Trophoblast cell (in vitro differentiated cells and primary cell): Measurements from ENCODE around the gene FNDC3B.

ENCODE experiments used
- DNase-seq, 2 donors: peaks; one replicate each; pipeline ENCODE4 v3.0.0-alpha.2; 2016
- H2AFZ ChIP-seq: 2 replicates; pipeline ENCODE4 v1.6.1; 2013; ENCODE audit warnings: low read length, moderate library complexity, mild to moderate bottlenecking; ENCODE audit not compliant: insufficient read depth, poor library complexity
- H2AK5ac ChIP-seq: 2 replicates; pipeline ENCODE4 v1.6.1; 2013; ENCODE audit warnings: mild to moderate bottlenecking, low read length
- H2BK120ac ChIP-seq: 2 replicates; pipeline ENCODE4 v1.6.1; 2013; ENCODE audit warnings: low read length, mild to moderate bottlenecking, moderate library complexity; ENCODE audit not compliant: insufficient read depth, poor library complexity
- H2BK12ac ChIP-seq: 2 replicates; pipeline ENCODE4 v1.6.1; 2013; ENCODE audit warnings: mild to moderate bottlenecking, low read length, moderate library complexity
- H2BK5ac ChIP-seq: 2 replicates; pipeline ENCODE4 v1.6.1; 2013; ENCODE audit warnings: low read length, low read depth, moderate library complexity, mild to moderate bottlenecking; ENCODE audit not compliant: poor library complexity
- H3K14ac ChIP-seq: 2 replicates; pipeline ENCODE4 v1.6.1; 2013; ENCODE audit warnings: mild to moderate bottlenecking, low read length
- H3K18ac ChIP-seq: 2 replicates; pipeline ENCODE4 v1.6.1; 2013; ENCODE audit warnings: mild to moderate bottlenecking, low read length
- H3K23ac ChIP-seq: 2 replicates; pipeline ENCODE4 v1.6.1; 2013; ENCODE audit warnings: low read length
- H3K27ac ChIP-seq: 2 replicates; pipeline ENCODE4 v1.5.1; 2013; ENCODE audit warnings: low read depth, mild to moderate bottlenecking, inconsistent platforms, low read length, moderate library complexity
- H3K27me3 ChIP-seq: 2 replicates; pipeline ENCODE4 v1.6.1; 2013; ENCODE audit warnings: inconsistent platforms, mild to moderate bottlenecking, low read length, moderate library complexity; ENCODE audit not compliant: insufficient read depth
- H3K36me3 ChIP-seq, 2 experiments: 1 replicate in 1 of 2; 2 replicates in 1 of 2; pipeline ENCODE4 v1.6.1; 2013; ENCODE audit warnings: low read length in 2 of 2, mild to moderate bottlenecking in 2 of 2, moderate library complexity in 1 of 2; ENCODE audit not compliant: insufficient read depth in 2 of 2, control insufficient read depth in 1 of 2
- H3K4ac ChIP-seq: 2 replicates; pipeline ENCODE4 v1.6.1; 2013; ENCODE audit warnings: low read depth, mild to moderate bottlenecking, low read length, moderate library complexity
- H3K4me1 ChIP-seq, 2 experiments: 1 replicate in 1 of 2; 2 replicates in 1 of 2; pipeline ENCODE4 v1.6.1; 2013; ENCODE audit warnings: low read length in 2 of 2, mild to moderate bottlenecking in 2 of 2, moderate library complexity in 1 of 2; ENCODE audit not compliant: insufficient read depth in 2 of 2, control insufficient read depth in 1 of 2
- H3K4me2 ChIP-seq: 2 replicates; pipeline ENCODE4 v1.6.1; 2013; ENCODE audit warnings: inconsistent platforms, mild to moderate bottlenecking, low read length, moderate library complexity
- H3K4me3 ChIP-seq: 2 replicates; pipeline ENCODE4 v1.5.1; 2013; ENCODE audit warnings: mild to moderate bottlenecking, low read depth, low read length, inconsistent platforms
- H3K79me1 ChIP-seq: one replicate; pipeline ENCODE4 v1.6.1; 2013; ENCODE audit warnings: low read length
- H3K79me2 ChIP-seq: 2 replicates; pipeline ENCODE4 v1.6.1; 2013; ENCODE audit warnings: low read length, mild to moderate bottlenecking; ENCODE audit not compliant: control insufficient read depth, insufficient read depth, poor library complexity
- H3K9ac ChIP-seq: 2 replicates; pipeline ENCODE4 v1.6.1; 2013; ENCODE audit warnings: mild to moderate bottlenecking, low read length
- H3K9me3 ChIP-seq: 2 replicates; pipeline ENCODE4 v1.6.1; 2013; ENCODE audit warnings: low read depth, mild to moderate bottlenecking, control low read depth, inconsistent platforms, low read length; ENCODE audit not compliant: insufficient read depth
- H4K12ac ChIP-seq: 2 replicates; pipeline ENCODE4 v1.6.1; 2013; ENCODE audit warnings: low read depth, mild to moderate bottlenecking, low read length, moderate library complexity
- H4K8ac ChIP-seq: 2 replicates; pipeline ENCODE4 v1.6.1; 2013; ENCODE audit warnings: low read depth, mild to moderate bottlenecking, low read length, moderate library complexity
- H4K91ac ChIP-seq: one replicate; pipeline ENCODE4 v1.6.1; 2013; ENCODE audit warnings: low read depth, mild to moderate bottlenecking, low read length, moderate library complexity
- WGBS: extraction: QIAGEN DNeasy Blood & Tissue Kit; methylation state at CpG from one replicate; pipeline ENCODE4 v1.1.7; 2013; ENCODE audit warnings: missing lambda C conversion rate; ENCODE audit not compliant: insufficient read length, insufficient coverage; ENCODE audit errors: extremely low coverage; 5-methylcytosine and 5-hydroxymethylcytosine counted together

FNDC3B gene

DNA sequence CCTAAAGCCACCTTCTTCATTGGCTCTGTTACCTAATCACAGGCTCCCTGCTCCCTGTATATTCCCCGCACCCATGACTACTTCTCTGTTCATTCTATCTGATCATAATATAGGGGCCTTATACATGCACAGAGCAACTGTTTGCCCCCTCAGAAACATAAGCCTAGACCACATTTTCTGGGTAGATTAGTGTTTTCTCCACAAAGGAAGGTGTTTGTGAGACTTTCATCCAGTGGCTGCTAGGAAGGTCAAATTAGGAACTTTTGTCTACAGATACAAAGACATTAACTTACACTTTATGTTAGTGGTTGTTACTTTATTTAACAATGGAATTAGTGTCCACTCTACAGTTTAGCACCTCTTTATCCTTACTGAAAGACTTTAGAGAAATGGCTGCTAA is 234.0 kb downstream of the FNDC3B start:
- no peaks in the 10 kb centered on the region for H3K27me3 ChIP-seq
- no peaks in the 10 kb centered on the region for H3K79me1 ChIP-seq
- H2BK5ac ChIP-seq, result no peak overlapping the region
- no peaks in the 10 kb centered on the region for H3K9me3 ChIP-seq
- no peak overlapping the region for H2BK12ac ChIP-seq
- no peak overlapping the region for H4K8ac ChIP-seq
- no CpG with 5 or more reads among the region's 1 CpG for WGBS
- H3K4me1 ChIP-seq, result no peaks in the 10 kb centered on the region
- H3K36me3 ChIP-seq, result peaks cover 7% of the 10 kb centered on the region in 2 experiments
- H3K27ac ChIP-seq, result no peak overlapping the region
- H2AFZ ChIP-seq, result no peak overlapping the region
- H3K4ac ChIP-seq, result no peak overlapping the region
- H3K9ac ChIP-seq, result no peak overlapping the region
- no peak overlapping the region for H3K4me2 ChIP-seq
- no peak overlapping the region for H3K14ac ChIP-seq
- no peak overlapping the region for H3K18ac ChIP-seq
- no peak overlapping the region for H4K91ac ChIP-seq
- no peak overlapping the region for H2BK120ac ChIP-seq
- H3K4me3 ChIP-seq, result no peak overlapping the region
- H3K23ac ChIP-seq, result no peak overlapping the region
- no peaks in the 10 kb centered on the region for H3K79me2 ChIP-seq
- no peak for DNase-seq
- no peak overlapping the region for H2AK5ac ChIP-seq
- H4K12ac ChIP-seq, result no peak overlapping the region

DNA sequence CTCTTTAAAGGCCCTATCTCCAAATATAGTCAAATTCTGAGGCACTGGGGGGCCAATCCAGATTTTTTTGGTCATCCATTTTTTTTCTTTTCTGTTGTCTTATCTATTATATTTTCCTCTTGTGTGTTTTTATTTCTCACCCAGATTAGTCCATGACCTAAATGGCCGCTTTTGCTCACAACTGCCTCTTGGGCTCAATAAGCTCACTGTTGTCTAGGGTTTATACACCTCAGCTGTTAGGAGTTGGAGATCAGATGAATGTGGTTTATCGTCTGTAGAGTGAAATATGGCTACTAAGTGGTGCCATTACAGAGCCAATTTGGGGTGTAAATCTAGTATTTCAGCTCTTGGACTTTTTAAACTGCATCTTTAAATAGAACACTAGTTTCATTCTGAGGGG is 235.5 kb downstream of the FNDC3B start:
- H3K79me2 ChIP-seq, result peaks cover 2% of the 10 kb centered on the region
- no peak overlapping the region for H3K4me2 ChIP-seq
- no peak overlapping the region for H4K8ac ChIP-seq
- no peak overlapping the region for H3K23ac ChIP-seq
- H3K18ac ChIP-seq, result no peak overlapping the region
- H3K9me3 ChIP-seq, result no peaks in the 10 kb centered on the region
- no peak for DNase-seq
- H2BK5ac ChIP-seq, result no peak overlapping the region
- H3K9ac ChIP-seq, result no peak overlapping the region
- no peak overlapping the region for H3K4me3 ChIP-seq
- H3K36me3 ChIP-seq, result peaks cover 2% of the 10 kb centered on the region in 2 experiments
- no peak overlapping the region for H3K4ac ChIP-seq
- peaks cover 5% of the 10 kb centered on the region for H3K79me1 ChIP-seq
- H2BK120ac ChIP-seq, result no peak overlapping the region
- no CpG with 5 or more reads among the region's 2 CpGs for WGBS
- no peak overlapping the region for H3K27ac ChIP-seq
- no peak overlapping the region for H4K91ac ChIP-seq
- no peak overlapping the region for H2AFZ ChIP-seq
- H4K12ac ChIP-seq, result no peak overlapping the region
- H3K27me3 ChIP-seq, result no peaks in the 10 kb centered on the region
- peaks cover 6 to 7% of the 10 kb centered on the region in 2 experiments for H3K4me1 ChIP-seq
- no peak overlapping the region for H2BK12ac ChIP-seq
- no peak overlapping the region for H3K14ac ChIP-seq
- H2AK5ac ChIP-seq, result no peak overlapping the region

DNA sequence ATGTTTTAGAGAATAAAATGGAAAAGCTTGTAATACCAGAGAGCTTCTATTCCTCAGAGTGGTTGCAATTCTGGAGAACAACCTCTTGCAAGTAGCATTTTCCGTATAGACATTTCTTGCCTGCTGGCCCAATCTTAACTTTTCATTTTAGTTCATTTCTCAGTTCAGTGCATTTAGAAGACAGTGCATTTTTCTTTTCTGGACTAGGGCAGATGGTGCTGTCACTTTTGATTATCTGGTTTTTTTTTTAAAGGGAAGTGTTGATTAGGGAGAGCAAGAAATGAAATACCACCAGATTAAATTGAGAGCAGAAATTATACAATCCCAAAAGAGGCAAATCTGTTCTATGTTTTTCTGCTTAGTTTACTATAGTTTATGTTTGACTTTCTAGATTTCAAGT is 236.2 kb downstream of the FNDC3B start:
- Histone ChIP-seq H3K9me3 (no peaks in the 10 kb centered on the region), H4K8ac (no peak overlapping the region), H3K4me3 (no peak overlapping the region), H2AK5ac (no peak overlapping the region), H2BK12ac (no peak overlapping the region), H3K4me1 (peaks cover 8 to 9% of the 10 kb centered on the region in 2 experiments), H3K4me2 (no peak overlapping the region), H2BK5ac (no peak overlapping the region), H3K27me3 (no peaks in the 10 kb centered on the region), H3K9ac (no peak overlapping the region), H2BK120ac (no peak overlapping the region), H3K36me3 (peaks cover 0 to 2% of the 10 kb centered on the region in 2 experiments), H3K4ac (no peak overlapping the region), H3K23ac (no peak overlapping the region), H3K18ac (no peak overlapping the region), H3K79me2 (peaks cover 3% of the 10 kb centered on the region), H3K79me1 (peaks cover 7% of the 10 kb centered on the region), H4K12ac (no peak overlapping the region), H4K91ac (no peak overlapping the region), H3K27ac (no peak overlapping the region), H3K14ac (no peak overlapping the region), H2AFZ (no peak overlapping the region)
- WGBS, result no CpG with 5 or more reads among the region's 1 CpG
- no peak for DNase-seq

DNA sequence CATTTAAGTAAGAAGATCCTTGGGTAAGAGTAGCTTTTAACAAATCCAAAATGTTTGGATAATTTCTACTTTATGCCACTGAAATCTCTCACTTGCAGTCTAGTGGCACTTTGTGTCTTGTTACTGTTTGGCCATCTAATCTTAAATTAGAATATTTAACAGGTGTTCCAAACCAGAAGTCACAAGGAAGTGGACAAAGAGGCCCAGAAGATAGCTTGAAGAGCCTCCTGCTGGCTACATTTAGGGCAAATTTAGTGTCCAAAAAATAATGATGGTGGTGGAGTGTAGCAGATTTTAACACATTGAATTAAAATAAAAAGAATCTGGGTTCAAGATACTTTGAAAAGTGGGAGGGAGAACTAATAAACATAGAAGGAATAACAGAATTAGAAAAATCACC is 236.7 kb downstream of the FNDC3B start:
- H3K27ac ChIP-seq, result no peak overlapping the region
- H3K9ac ChIP-seq, result no peak overlapping the region
- H3K14ac ChIP-seq, result no peak overlapping the region
- H2AK5ac ChIP-seq, result no peak overlapping the region
- H3K36me3 ChIP-seq, result peaks cover 0 to 2% of the 10 kb centered on the region in 2 experiments
- H4K91ac ChIP-seq, result no peak overlapping the region
- H3K9me3 ChIP-seq, result no peaks in the 10 kb centered on the region
- H3K79me2 ChIP-seq, result peaks cover 3% of the 10 kb centered on the region
- no peaks in the 10 kb centered on the region for H3K27me3 ChIP-seq
- no peak overlapping the region for H3K4me3 ChIP-seq
- H2BK12ac ChIP-seq, result no peak overlapping the region
- H2AFZ ChIP-seq, result no peak overlapping the region
- H2BK120ac ChIP-seq, result no peak overlapping the region
- H3K23ac ChIP-seq, result no peak overlapping the region
- no peak overlapping the region for H4K8ac ChIP-seq
- no peak overlapping the region for H3K4me2 ChIP-seq
- no peak overlapping the region for H3K4ac ChIP-seq
- no peak overlapping the region for H3K18ac ChIP-seq
- no peak for DNase-seq
- H4K12ac ChIP-seq, result no peak overlapping the region
- H3K4me1 ChIP-seq, result peaks cover 8 to 9% of the 10 kb centered on the region in 2 experiments
- H3K79me1 ChIP-seq, result peaks cover 7% of the 10 kb centered on the region
- no peak overlapping the region for H2BK5ac ChIP-seq
